Stimulated activated CD4-positive, alpha-beta T cell treated with anti-CD3 and anti-CD28 coated beads, Interleukin-4, amount 100 ng/mL, for 24 hours (primary cell): Measurements from ENCODE around the gene HSPA6.
"Not testable (repeated sequence)": the region's sequence is repeated elsewhere in the genome, so short reads cannot be mapped to it uniquely, and the experiment has no call there.

Experiments
- DNase-seq: peaks from one replicate; pipeline ENCODE4 v3.0.0-alpha.2; 2020

Gene HSPA6

GRCh38 chr1:161571703-161572102, 47.4 kb downstream of the HSPA6 start:
- not testable (repeated sequence) for DNase-seq
